Right atrium auricular region (tissue), 2 donors: ENCODE data around the gene KLHL22. TPM values are rescaled to one million over a fixed set of nuclear protein-coding genes. Genes with fewer than 3 reads are reported as not detected.

ENCODE experiments used
- DNase-seq: peaks from one replicate; pipeline ENCODE4 v3.0.0-alpha.2; 2019; ENCODE audit warnings: low spot score
- H3K27ac ChIP-seq, 2 donors: fragments of 200-600 bp; sonication (generic); 1 replicate in 1 of 2; 2 replicates in 1 of 2; pipeline ENCODE4 v1.5.1; 2016 to 2019
- H3K27me3 ChIP-seq, 2 donors: fragments of 200-600 bp; sonication (generic); one replicate each; pipeline versions ENCODE4 v1.5.1 to v1.6.0; 2017 to 2019
- H3K36me3 ChIP-seq: fragments of 200-600 bp; sonication (generic); one replicate; pipeline ENCODE4 v1.5.1; 2016
- H3K4me1 ChIP-seq, 2 donors: fragments of 200-600 bp; sonication (generic); one replicate each; pipeline versions ENCODE4 v1.5.1 to v1.6.0; 2017 to 2019
- H3K4me3 ChIP-seq, 2 donors: fragments of 200-600 bp; sonication (generic); 1 replicate in 1 of 2; 2 replicates in 1 of 2; pipeline ENCODE4 v1.5.1; 2017 to 2019; ENCODE audit warnings: mild to moderate bottlenecking in 1 of 2, moderate library complexity in 1 of 2
- H3K9me3 ChIP-seq, 2 donors: fragments of 200-600 bp; sonication (generic); one replicate each; pipeline ENCODE4 v1.5.1; 2019
- total RNA-seq, 2 donors: library from RNA; depleted of rRNA; stranded (reverse); fragments of >200 nt; gene quantifications; one replicate each; pipeline ENCODE4 v1.1.0, GENCODE V29; 2016
- TF ChIP-seq, protein P1 (sequence below), 2 donors: fragments of 200-600 bp; sonication (generic); IDR thresholded peaks; one replicate each; pipeline ENCODE4 v1.5.1; 2019; ENCODE audit warnings: antibody characterized with exemption in 2 of 2

Gene KLHL22
- total RNA-seq, 2 donors from 2014 or later: 16.0 to 21.9 TPM

DNA sequence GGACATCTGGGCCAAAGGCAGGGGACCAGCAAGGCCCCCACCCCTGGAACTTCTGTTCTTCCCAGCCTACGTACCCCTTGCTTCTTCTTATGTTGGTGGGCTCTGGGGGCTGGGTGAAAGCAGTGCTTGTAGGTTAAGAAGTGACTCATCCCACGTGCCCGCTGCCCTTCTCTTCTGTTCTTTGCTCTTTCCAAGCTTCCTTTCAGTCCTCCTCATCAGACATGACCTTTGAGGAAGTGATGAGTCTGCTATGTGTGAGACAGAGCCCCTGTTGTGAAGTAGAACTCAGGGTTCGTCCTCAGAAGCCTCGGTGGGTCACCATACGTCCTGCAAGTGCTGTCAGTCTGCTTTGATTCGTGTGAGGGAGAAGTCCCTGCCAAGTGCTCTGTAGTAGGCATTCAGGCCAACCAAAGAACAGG is 24.5 kb upstream of the KLHL22 start:
- no peak overlapping the region for H3K4me3 ChIP-seq
- peak overlapping the region in 1 of 2 donors; percentile 0 for H3K27ac ChIP-seq
- no peaks in the 10 kb centered on the region for H3K27me3 ChIP-seq
- DNase-seq: no peak
- H3K4me1 ChIP-seq: peaks cover 0 to 56% of the 10 kb centered on the region in 2 donors
- H3K36me3 ChIP-seq: peaks cover 18% of the 10 kb centered on the region
- no peaks in the 10 kb centered on the region for H3K9me3 ChIP-seq
- TF ChIP-seq, protein P1, sequence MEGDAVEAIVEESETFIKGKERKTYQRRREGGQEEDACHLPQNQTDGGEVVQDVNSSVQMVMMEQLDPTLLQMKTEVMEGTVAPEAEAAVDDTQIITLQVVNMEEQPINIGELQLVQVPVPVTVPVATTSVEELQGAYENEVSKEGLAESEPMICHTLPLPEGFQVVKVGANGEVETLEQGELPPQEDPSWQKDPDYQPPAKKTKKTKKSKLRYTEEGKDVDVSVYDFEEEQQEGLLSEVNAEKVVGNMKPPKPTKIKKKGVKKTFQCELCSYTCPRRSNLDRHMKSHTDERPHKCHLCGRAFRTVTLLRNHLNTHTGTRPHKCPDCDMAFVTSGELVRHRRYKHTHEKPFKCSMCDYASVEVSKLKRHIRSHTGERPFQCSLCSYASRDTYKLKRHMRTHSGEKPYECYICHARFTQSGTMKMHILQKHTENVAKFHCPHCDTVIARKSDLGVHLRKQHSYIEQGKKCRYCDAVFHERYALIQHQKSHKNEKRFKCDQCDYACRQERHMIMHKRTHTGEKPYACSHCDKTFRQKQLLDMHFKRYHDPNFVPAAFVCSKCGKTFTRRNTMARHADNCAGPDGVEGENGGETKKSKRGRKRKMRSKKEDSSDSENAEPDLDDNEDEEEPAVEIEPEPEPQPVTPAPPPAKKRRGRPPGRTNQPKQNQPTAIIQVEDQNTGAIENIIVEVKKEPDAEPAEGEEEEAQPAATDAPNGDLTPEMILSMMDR (IDR thresholded peaks at IDR 0.05): no peak

DNA sequence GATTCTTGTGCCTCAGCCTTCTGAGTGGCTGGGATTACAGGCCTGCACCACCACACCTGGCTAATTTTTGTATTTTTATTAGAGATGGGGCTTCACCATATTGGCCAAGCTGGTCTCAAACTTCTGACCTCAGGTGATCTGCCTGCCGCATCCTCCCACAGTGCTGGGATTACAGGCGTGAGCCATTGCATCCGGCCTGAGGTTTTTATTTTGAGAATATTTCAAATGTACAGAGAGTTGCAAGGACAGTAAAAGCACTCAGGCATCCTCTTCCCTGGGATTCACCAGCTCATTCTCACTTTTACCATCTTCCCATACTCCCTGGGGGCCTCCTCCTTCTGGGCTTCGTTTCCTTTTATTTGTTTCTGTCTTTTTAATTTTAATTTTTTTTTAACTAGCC is 24.0 kb upstream of the KLHL22 start:
- Histone ChIP-seq H3K36me3 (peaks cover 18% of the 10 kb centered on the region), H3K27ac (peak overlapping the region in 1 of 2 donors; percentile 0), H3K4me1 (peaks cover 0 to 56% of the 10 kb centered on the region in 2 donors), H3K27me3 (no peaks in the 10 kb centered on the region), H3K9me3 (no peaks in the 10 kb centered on the region), H3K4me3 (no peak overlapping the region)
- TF ChIP-seq, protein P1 (IDR thresholded peaks at IDR 0.05): no peak
- no peak for DNase-seq

DNA sequence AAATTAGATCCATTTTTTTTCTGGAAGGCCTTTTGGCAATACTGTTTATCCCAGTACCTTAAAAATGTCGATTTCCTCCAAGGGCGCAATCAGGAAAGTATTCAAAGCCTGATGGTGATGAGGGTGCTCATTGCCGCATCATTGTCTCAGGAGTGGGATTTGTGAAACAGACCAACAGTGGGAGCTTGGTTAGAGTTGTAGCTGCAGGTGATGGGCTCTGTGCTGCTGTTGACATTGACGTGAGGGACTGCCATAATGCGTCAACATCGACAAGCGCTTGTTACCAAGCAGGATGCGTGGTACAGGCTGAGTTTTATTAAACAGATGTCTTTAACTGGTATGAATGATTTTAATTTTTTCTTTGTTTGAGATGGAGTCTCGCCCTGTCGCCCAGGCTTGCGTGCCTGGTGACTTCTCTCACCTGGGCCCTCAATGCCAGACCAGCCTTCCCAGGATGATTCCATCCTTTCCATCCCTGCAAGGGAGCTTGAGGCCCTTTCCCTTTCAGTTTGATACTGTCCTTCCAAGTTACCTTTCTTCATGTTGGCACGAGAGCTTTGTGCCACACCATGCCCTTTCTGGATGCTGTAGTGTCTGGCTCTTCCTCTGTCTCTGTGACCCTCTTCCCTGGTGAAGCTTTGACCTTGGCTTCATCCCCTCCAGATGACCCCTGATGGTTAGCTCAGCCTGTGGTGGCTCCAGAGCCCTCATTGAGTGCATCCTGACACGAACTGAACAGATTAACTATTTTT is 22.4 kb upstream of the KLHL22 start:
- Histone ChIP-seq H3K27me3 (no peaks in the 10 kb centered on the region), H3K36me3 (peaks cover 18% of the 10 kb centered on the region), H3K9me3 (no peaks in the 10 kb centered on the region), H3K4me3 (no peak overlapping the region), H3K27ac (no peak overlapping the region), H3K4me1 (peaks cover 0 to 48% of the 10 kb centered on the region in 2 donors)
- TF ChIP-seq, protein P1 (IDR thresholded peaks at IDR 0.05): no peak
- no peak for DNase-seq

DNA sequence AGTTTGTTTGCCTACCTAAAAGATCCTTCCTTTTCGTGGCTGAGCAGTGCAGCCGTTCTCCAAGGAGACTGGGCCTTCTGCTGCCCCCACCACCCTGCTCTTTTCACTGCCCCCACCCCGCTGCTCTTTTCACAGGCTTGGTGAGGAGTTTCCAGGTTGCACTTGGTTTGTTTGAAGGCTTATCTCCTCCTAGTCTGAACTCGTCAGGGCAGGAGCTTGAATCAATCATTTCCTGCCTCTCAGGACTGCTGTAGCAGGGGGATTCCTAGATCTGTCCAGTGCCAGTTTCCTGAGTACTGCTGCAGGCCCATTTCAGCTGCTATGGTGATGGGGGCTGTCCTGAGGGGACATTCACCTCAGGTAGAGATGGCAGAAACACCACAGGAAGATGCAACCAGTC is 21.8 kb upstream of the KLHL22 start:
- Histone ChIP-seq H3K27me3 (no peaks in the 10 kb centered on the region), H3K27ac (no peak overlapping the region), H3K4me1 (peaks cover 0 to 42% of the 10 kb centered on the region in 2 donors), H3K4me3 (no peak overlapping the region), H3K36me3 (peaks cover 18% of the 10 kb centered on the region), H3K9me3 (no peaks in the 10 kb centered on the region)
- TF ChIP-seq, protein P1 (IDR thresholded peaks at IDR 0.05): no peak
- DNase-seq: no peak

GRCh38 chr22:20516399-20516798 is 20.8 kb upstream of the KLHL22 start:
- DNase-seq: no peak
- Histone ChIP-seq H3K4me1 (peaks cover 0 to 43% of the 10 kb centered on the region in 2 donors), H3K27ac (no peak overlapping the region), H3K27me3 (no peaks in the 10 kb centered on the region), H3K36me3 (peaks cover 14% of the 10 kb centered on the region), H3K9me3 (no peaks in the 10 kb centered on the region), H3K4me3 (no peak overlapping the region)
- TF ChIP-seq, protein P1 (IDR thresholded peaks at IDR 0.05): no peak
